Measurements from ENCODE around the gene AIMP2.

GRCh38 chr7:6012355-6013104 is 3.5 kb downstream of the AIMP2 start:
- TF ChIP-seq CTCF (IDR thresholded peaks at IDR 0.05) (no peak), POLR2A (IDR thresholded peaks at IDR 0.05) (no peak)

Measured in uterus (tissue), 2 donors.